ENCODE measurements around the gene OTOG.

DNA sequence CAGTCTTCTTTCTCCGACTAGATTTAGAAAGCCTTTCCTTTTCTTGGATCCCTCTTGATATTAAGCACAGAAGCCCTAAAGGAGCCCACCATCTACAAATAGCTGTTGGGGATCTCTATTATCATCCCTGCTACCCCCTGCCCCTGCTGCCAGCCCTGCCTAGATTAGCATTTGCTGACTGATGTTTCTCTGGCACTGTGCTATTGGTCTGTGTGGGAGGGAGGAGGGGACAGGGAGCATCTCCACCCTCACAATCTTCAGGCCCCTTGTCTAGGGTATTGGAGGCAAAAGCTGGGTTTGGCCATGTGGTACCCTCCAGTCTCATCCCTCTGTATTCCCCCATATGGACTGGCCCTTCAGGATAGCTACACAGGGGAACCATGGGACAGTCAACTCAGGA, 9.0 kb upstream of the OTOG start:
- TF ChIP-seq RAD21 (IDR thresholded peaks at IDR 0.05; ENCODE audit: low read depth) (no peak), EP300 (IDR thresholded peaks at IDR 0.05; ENCODE audit: borderline replicate concordance) (no peak), CEBPB (IDR thresholded peaks at IDR 0.05) (no peak), YY1 (IDR thresholded peaks at IDR 0.05; ENCODE audit: low read depth) (no peak), NFIC (IDR thresholded peaks at IDR 0.05) (no peak), TEAD4 (IDR thresholded peaks at IDR 0.05) (no peak), FOXM1 (IDR thresholded peaks at IDR 0.05; ENCODE audit: borderline replicate concordance, low read depth) (no peak), EGR1 (IDR thresholded peaks at IDR 0.05) (no peak), ZBTB7A (IDR thresholded peaks at IDR 0.05; ENCODE audit: low read depth) (no peak), TCF12 (IDR thresholded peaks at IDR 0.05; ENCODE audit: low read depth) (no peak)
- TF ChIP-seq, protein P1, sequence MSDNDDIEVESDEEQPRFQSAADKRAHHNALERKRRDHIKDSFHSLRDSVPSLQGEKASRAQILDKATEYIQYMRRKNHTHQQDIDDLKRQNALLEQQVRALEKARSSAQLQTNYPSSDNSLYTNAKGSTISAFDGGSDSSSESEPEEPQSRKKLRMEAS (IDR thresholded peaks at IDR 0.05), result no peak
- TF ChIP-seq, protein P2, sequence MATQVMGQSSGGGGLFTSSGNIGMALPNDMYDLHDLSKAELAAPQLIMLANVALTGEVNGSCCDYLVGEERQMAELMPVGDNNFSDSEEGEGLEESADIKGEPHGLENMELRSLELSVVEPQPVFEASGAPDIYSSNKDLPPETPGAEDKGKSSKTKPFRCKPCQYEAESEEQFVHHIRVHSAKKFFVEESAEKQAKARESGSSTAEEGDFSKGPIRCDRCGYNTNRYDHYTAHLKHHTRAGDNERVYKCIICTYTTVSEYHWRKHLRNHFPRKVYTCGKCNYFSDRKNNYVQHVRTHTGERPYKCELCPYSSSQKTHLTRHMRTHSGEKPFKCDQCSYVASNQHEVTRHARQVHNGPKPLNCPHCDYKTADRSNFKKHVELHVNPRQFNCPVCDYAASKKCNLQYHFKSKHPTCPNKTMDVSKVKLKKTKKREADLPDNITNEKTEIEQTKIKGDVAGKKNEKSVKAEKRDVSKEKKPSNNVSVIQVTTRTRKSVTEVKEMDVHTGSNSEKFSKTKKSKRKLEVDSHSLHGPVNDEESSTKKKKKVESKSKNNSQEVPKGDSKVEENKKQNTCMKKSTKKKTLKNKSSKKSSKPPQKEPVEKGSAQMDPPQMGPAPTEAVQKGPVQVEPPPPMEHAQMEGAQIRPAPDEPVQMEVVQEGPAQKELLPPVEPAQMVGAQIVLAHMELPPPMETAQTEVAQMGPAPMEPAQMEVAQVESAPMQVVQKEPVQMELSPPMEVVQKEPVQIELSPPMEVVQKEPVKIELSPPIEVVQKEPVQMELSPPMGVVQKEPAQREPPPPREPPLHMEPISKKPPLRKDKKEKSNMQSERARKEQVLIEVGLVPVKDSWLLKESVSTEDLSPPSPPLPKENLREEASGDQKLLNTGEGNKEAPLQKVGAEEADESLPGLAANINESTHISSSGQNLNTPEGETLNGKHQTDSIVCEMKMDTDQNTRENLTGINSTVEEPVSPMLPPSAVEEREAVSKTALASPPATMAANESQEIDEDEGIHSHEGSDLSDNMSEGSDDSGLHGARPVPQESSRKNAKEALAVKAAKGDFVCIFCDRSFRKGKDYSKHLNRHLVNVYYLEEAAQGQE (IDR thresholded peaks at IDR 0.05; ENCODE audit: low read depth), result no peak
- TF ChIP-seq, protein P3, sequence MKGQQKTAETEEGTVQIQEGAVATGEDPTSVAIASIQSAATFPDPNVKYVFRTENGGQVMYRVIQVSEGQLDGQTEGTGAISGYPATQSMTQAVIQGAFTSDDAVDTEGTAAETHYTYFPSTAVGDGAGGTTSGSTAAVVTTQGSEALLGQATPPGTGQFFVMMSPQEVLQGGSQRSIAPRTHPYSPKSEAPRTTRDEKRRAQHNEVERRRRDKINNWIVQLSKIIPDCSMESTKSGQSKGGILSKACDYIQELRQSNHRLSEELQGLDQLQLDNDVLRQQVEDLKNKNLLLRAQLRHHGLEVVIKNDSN (IDR thresholded peaks at IDR 0.05), result no peak

All from Ishikawa (cell line).